ENCODE results near the gene PDE4D. TPM values are rescaled to one million over a fixed set of nuclear protein-coding genes. Genes with fewer than 3 reads are reported as not detected.

The PDE4D gene
- total RNA-seq, 2 experiments from 2014 or later = 75.5 to 80.7 TPM

DNA sequence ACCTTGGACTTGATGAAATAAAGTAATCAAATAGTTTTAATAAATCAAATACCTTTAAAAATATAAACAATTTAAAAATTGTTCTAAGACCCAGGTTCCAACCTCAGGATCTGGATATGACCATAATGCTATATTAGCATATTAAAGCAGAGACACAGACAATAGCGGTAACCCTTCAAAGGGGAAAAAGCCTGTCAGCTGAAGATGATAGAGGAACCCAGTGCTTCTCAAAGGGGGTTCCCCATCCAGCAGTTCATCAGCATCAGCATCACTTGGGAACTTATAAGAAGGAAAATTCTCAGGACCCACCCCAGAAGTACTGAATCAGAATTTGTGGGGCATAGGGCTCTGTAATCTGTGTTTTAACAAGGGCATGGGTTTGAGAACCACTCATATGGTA lies 791.1 kb downstream of the PDE4D start:
- CTCF ChIA-PET = interaction anchor here (0.8 to 4.0 kb wide), 2 partner anchors 22 to 53 kb away, joined by 3 to 15 read pairs; no protein-coding TSS in a partner anchor
- ATAC-seq = peak; percentile 32
- Mint-ChIP-seq H3K4me3 (no peak overlapping the region), H3K36me3 (ENCODE audit: low read depth) (no peaks in the 10 kb centered on the region), H3K4me1 (ENCODE audit: low read depth) (peaks cover 42% of the 10 kb centered on the region), H3K27me3 (no peaks in the 10 kb centered on the region), H3K27ac (no peak overlapping the region), H3K9me3 (peaks cover 4% of the 10 kb centered on the region)
- intact Hi-C loops (cut with micrococcal nuclease) = no loop called here
- TF ChIP-seq, protein P1, sequence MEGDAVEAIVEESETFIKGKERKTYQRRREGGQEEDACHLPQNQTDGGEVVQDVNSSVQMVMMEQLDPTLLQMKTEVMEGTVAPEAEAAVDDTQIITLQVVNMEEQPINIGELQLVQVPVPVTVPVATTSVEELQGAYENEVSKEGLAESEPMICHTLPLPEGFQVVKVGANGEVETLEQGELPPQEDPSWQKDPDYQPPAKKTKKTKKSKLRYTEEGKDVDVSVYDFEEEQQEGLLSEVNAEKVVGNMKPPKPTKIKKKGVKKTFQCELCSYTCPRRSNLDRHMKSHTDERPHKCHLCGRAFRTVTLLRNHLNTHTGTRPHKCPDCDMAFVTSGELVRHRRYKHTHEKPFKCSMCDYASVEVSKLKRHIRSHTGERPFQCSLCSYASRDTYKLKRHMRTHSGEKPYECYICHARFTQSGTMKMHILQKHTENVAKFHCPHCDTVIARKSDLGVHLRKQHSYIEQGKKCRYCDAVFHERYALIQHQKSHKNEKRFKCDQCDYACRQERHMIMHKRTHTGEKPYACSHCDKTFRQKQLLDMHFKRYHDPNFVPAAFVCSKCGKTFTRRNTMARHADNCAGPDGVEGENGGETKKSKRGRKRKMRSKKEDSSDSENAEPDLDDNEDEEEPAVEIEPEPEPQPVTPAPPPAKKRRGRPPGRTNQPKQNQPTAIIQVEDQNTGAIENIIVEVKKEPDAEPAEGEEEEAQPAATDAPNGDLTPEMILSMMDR (IDR thresholded peaks at IDR 0.05) = no peak
- DNase-seq = peak; percentile 21
- POLR2A ChIA-PET = interaction anchor here (1.9 kb wide), 1 partner anchor 21 kb away, joined by 6 read pairs; no protein-coding TSS in a partner anchor

DNA sequence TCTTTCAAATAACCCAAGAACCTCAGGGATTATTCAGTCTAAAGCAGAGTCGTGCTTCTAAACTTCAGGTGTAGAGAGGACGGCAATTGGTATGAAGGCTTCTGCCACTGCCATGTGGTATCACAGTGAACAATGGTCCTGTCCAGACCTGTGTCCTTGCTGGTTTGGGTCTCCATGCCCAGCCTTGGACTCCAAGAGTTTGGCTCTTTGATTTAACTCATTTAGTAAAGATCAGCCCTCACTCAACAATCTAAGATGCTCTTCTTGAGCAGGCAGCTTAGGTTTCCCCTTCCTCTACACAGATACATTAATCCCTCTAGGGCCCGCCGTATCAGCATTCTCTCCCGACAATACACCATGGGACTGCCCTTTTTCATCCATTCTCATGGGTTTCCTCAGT lies 792.7 kb downstream of the PDE4D start:
- H3K4me3 Mint-ChIP-seq = no peak overlapping the region
- ATAC-seq (no peak), DNase-seq (no peak)
- H3K4me1 Mint-ChIP-seq (ENCODE audit: low read depth) = peaks cover 43% of the 10 kb centered on the region
- CTCF ChIA-PET = interaction anchor here (0.6 to 4.9 kb wide), 7 partner anchors 10 to 88 kb away, joined by 3 to 15 read pairs (median 3); no protein-coding TSS in a partner anchor
- TF ChIP-seq, protein P1 (IDR thresholded peaks at IDR 0.05) = no peak
- peaks cover 6% of the 10 kb centered on the region for H3K9me3 Mint-ChIP-seq
- H3K36me3 Mint-ChIP-seq (ENCODE audit: low read depth) = no peaks in the 10 kb centered on the region
- intact Hi-C loops (cut with micrococcal nuclease) = no loop called here
- POLR2A ChIA-PET = interaction anchor here (0.7 kb wide), 1 partner anchor 214 kb away, joined by 3 read pairs; no protein-coding TSS in a partner anchor
- no peaks in the 10 kb centered on the region for H3K27me3 Mint-ChIP-seq
- H3K27ac Mint-ChIP-seq = no peak overlapping the region

DNA sequence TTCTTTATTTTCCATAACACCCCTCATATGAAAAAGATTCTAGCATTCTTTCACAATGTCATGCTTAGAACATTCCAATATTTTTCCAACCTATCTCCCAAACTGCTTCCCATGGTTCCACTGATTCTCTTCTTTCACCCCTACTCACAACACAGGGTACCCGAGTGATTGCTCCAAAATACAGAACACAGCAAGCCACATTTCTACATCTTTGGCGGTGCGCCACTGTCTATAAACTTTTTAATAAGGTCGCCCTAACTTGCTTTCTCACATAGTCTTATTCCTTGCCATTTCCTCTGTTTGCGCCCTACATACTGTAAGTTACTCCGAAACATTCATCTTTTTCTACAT lies 793.6 kb downstream of the PDE4D start:
- H3K4me1 Mint-ChIP-seq (ENCODE audit: low read depth) = peaks cover 44% of the 10 kb centered on the region
- H3K9me3 Mint-ChIP-seq = peaks cover 6% of the 10 kb centered on the region
- TF ChIP-seq, protein P1 (IDR thresholded peaks at IDR 0.05) = no peak
- H3K27ac Mint-ChIP-seq = peak overlapping the region; percentile 74
- H3K36me3 Mint-ChIP-seq (ENCODE audit: low read depth) = no peaks in the 10 kb centered on the region
- peak overlapping the region; percentile 11 for H3K4me3 Mint-ChIP-seq
- no peak for DNase-seq
- ATAC-seq = no peak
- intact Hi-C loops (cut with micrococcal nuclease) = loop anchor here (2.0 to 5.0 kb wide), 2 partner anchors 27 to 63 kb away; no protein-coding TSS in a partner anchor
- H3K27me3 Mint-ChIP-seq = no peaks in the 10 kb centered on the region
- CTCF ChIA-PET = interaction anchor here (0.5 to 4.9 kb wide), 7 partner anchors 11 to 77 kb away, joined by 3 to 15 read pairs (median 4); no protein-coding TSS in a partner anchor
- POLR2A ChIA-PET = interaction anchor here (0.6 to 1.2 kb wide), 3 partner anchors 28 to 213 kb away, joined by 3 to 4 read pairs (median 3); no protein-coding TSS in a partner anchor

DNA sequence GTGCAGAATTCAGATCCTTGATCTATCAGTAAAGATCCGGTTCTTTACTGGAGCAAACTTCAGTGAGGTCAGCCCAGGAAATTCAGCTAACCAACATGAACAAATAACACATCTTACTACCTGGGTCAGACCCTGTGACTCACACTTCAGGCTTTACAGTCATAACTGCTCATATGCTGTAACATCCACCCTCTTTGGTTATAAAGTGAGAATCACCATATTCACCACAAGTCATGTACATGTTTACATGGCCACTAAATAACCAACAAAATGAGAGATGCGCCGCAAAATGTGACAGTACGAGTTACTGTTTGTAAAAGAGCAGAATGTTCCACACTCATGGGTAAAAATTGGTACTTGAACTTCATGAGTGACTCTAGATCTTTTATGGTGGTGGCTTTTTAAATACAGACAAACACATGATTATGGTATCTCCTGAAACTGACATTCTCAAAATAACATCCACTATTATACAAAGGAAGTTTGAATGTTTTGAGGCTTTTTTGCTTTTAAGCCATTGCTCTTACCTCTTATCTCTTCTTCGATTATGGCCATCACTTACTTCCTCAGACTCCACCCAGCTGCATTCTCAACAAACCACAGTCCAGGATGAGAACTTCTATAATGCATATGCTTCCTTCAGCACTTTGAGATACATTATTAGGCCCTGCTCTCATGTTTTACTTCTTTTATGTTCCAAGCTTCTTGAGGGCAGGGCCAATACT lies 794.1 kb downstream of the PDE4D start:
- POLR2A ChIA-PET = interaction anchor here (0.6 to 1.2 kb wide), 2 partner anchors 28 to 60 kb away, joined by 3 to 4 read pairs; no protein-coding TSS in a partner anchor
- intact Hi-C loops (cut with micrococcal nuclease) = loop anchor here (2.0 to 5.0 kb wide), 2 partner anchors 27 to 62 kb away; no protein-coding TSS in a partner anchor
- no peaks in the 10 kb centered on the region for H3K36me3 Mint-ChIP-seq (ENCODE audit: low read depth)

More for the DNA sequence above, 794.1 kb downstream of the PDE4D start:
- DNase-seq = peak; percentile 75
- H3K27me3 Mint-ChIP-seq = no peaks in the 10 kb centered on the region
- ATAC-seq = peak; percentile 94
- H3K9me3 Mint-ChIP-seq = peaks cover 6% of the 10 kb centered on the region
- peak overlapping the region; percentile 74 for H3K27ac Mint-ChIP-seq
- TF ChIP-seq, protein P1 (IDR thresholded peaks at IDR 0.05) = no peak
- H3K4me3 Mint-ChIP-seq = peak overlapping the region; percentile 11
- CTCF ChIA-PET = interaction anchor here (1.1 to 4.9 kb wide), 4 partner anchors 25 to 63 kb away, joined by 3 to 15 read pairs (median 5); no protein-coding TSS in a partner anchor
- peaks cover 39% of the 10 kb centered on the region for H3K4me1 Mint-ChIP-seq (ENCODE audit: low read depth)
